Smooth muscle cell of trachea (primary cell): ENCODE data around the gene GRK3. TPM values are rescaled to one million over a fixed set of nuclear protein-coding genes. Genes with fewer than 3 reads are reported as not detected.

Experiments
- total RNA-seq: library from RNA; depleted of rRNA; stranded (reverse); fragments of >200 nt; gene quantifications from 2 replicates; pipeline ENCODE4 v1.2.1, GENCODE V29; 2014

Gene GRK3
- 0.83 and 2.5 TPM in 2 replicates for total RNA-seq

DNA sequence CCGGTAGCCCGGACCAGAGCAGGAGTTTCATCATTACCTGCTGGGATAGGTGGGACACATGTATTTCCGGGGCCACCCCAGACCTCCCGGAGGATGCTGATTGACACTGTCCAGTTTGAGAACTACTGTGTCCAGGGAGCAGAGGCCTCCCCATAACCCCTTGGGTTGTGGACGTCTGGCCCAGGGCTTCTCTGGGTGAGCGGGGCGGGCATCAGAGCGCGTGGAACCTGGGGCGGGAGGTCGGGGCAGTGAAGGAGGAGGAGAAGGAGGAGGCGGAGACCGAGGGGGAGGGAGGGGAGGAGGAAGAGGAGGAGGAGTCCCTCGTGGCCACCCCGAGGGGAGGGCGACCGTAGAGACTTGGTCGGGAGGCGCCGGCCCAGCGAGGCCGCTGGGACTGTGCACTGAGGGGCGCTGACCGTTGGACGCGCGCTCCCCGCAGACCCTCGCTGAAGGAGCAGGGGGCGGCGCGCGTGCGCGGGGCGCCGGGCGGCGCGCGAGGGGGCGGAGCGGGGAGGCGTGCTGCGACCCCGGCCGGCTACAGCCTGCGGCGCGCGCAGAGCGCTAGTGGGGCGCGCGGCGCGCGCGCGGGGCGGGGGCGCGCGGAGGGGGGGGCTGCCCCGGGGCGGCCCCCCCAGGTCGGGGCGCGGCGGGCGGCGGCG is at the start of gene GRK3:
GRK3 (plus strand) TSS at position 356 of the 659 bp plus-strand sequence. CDS start 366 bp downstream, outside the sequence.

DNA sequence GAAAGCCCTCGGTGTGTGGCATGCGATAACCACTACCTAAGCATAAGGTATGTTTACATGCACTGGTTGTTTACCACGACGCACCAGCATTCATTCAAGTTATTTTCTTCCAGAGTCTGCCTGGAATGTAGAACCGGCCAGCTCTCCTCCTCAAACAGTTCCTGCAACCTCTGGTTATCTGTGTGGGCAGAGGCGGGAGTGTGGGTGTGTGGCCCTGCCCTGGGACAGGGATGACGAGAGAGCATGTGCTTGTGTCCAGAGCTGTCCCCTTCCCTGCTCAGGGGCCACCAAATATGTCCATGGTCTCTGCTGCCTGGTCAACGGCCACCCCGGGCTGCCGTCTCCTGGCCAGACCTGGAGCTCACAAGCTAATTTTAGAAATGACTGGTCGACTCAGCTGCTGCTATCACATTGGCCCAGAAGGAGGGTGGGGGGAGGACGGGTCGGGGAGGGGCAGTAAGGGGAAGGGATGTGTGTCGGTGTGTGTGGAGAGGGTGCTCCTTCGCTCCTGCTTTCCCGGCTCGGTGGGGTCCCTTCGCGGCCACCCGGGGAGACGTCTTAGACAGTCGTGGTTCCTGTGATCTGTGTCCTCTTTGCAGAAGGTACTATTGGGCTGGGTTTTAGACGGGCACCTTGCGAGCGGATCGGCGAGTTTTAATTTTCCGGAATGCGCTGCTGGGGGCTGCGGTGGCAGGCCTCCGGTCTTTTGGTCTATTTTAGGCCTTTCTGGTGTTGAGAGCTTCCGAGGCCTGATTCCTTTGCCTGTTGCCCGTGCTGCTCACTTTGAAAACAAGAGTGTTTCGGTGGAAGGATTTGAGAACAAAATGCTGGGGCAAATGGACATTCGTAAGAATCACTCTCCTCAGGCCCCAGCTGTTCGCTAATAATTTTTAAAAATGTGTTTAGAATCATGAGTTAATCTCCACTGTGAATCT is 177.5 kb downstream of the GRK3 start, which contains the start of gene MYO18B:
MYO18B (plus strand) TSS at position 497 of the 935 bp plus-strand sequence. CDS start 18,905 bp downstream, outside the sequence.

Other genes with a start within 250 kb of the GRK3 start
- under 0.01 TPM in 1 of 2 replicates, not detected in the other for gene MYO18B, start 177.5 kb downstream of the GRK3 start, total RNA-seq